A549 (cell line): Measurements from ENCODE around the gene CYFIP2. TPM values are rescaled to one million over a fixed set of nuclear protein-coding genes. Genes with fewer than 3 reads are reported as not detected.
A peak's percentile ranks its signal among the peaks of the same experiment; 100 is the strongest.

ENCODE experiments used
- ATAC-seq, 2 experiments: fragments of 200-7000 bp in 1 of 2; fragments of >200 bp in 1 of 2; cut with Nextera tagmentation in 1 of 2; cut with Tn5 transposase in 1 of 2; 3 replicates each; pipeline versions ENCODE4 v1.8.0 to v1.9.1; 2018 to 2020; ENCODE audit warnings: mild to moderate bottlenecking in 1 of 2, moderate library complexity in 1 of 2
- CTCF ChIA-PET: fragments of 300-600 bp; sonication (Branson Sonifier 250); formaldehyde crosslinking; extraction: SDS; loops from one replicate; lab custom pipeline; 2021; ENCODE audit warnings: antibody characterized with exemption, inconsistent platforms; lab: Yijun Ruan, JAX
- POLR2A ChIA-PET: fragments of 350-600 bp; formaldehyde crosslinking; extraction: SDS; loops from one replicate; lab custom pipeline; 2021; ENCODE audit warnings: antibody characterized with exemption, inconsistent platforms; lab: Yijun Ruan, JAX
- DNase-seq, 2 experiments: peaks; one replicate each; pipeline versions ENCODE4 v3.0.0 to v3.0.0-alpha.2; 2011 to 2016; ENCODE audit warnings: low read depth in 1 of 2, low spot score in 1 of 2
- FAIRE-seq: peaks from 2 replicates; lab custom pipeline; 2011; peaks lifted over from hg19 to GRCh38; lab: Jason Lieb, UNC
- H3K27ac ChIP-seq, 2 experiments: fragments of >200 bp; sonication (Bioruptor Twin); formaldehyde crosslinking; 3 replicates each; pipeline ENCODE4 v1.5.1; 2016 to 2017
- H3K4me1 ChIP-seq: fragments of >200 bp; sonication (Bioruptor Twin); formaldehyde crosslinking; 3 replicates; pipeline ENCODE4 v1.6.1; 2016
- H3K4me2 ChIP-seq: fragments of >200 bp; sonication (Bioruptor Twin); formaldehyde crosslinking; 3 replicates; pipeline ENCODE4 v1.6.1; 2016
- H3K4me3 ChIP-seq: fragments of >200 bp; sonication (Bioruptor Twin); formaldehyde crosslinking; 3 replicates; pipeline ENCODE4 v1.5.1; 2016
- H3K9me3 ChIP-seq: fragments of >200 bp; sonication (Bioruptor Twin); formaldehyde crosslinking; 3 replicates; pipeline ENCODE4 v1.6.1; 2016
- BCL3 ChIP-seq: fragments of >200 bp; sonication (Bioruptor Twin); formaldehyde crosslinking; IDR thresholded peaks from 3 replicates; pipeline ENCODE4 v1.6.1; 2016
- BHLHE40 ChIP-seq: IDR thresholded peaks from 2 replicates; pipeline ENCODE4 v1.6.1; 2012; ENCODE audit warnings: low read depth, low read length, inconsistent platforms
- CBX2 ChIP-seq: fragments of 200-600 bp; sonication (generic); IDR thresholded peaks from 2 replicates; pipeline ENCODE4 v1.6.1; 2016; ENCODE audit warnings: low read depth, mild to moderate bottlenecking, borderline replicate concordance
- EHF ChIP-seq: fragments of 250-450 bp; sonication (Bioruptor Pico); IDR thresholded peaks from 2 replicates; pipeline ENCODE4 v1.5.0; 2020; ENCODE audit warnings: mild to moderate bottlenecking
- EHMT2 ChIP-seq: fragments of 200-600 bp; sonication (generic); IDR thresholded peaks from 2 replicates; pipeline ENCODE4 v1.6.1; 2016; ENCODE audit warnings: antibody characterized with exemption, low read depth, mild to moderate bottlenecking, moderate library complexity
- ESRRA ChIP-seq: fragments of 150-350 bp; IDR thresholded peaks from 2 replicates; pipeline ENCODE4 v1.6.1; 2014; ENCODE audit warnings: mild to moderate bottlenecking, low read length, borderline replicate concordance
- FOSB ChIP-seq: fragments of 250-450 bp; sonication (Bioruptor Pico); IDR thresholded peaks from 2 replicates; pipeline ENCODE4 v1.5.0; 2020; ENCODE audit warnings: mild to moderate bottlenecking, moderate library complexity
- FOSL2 ChIP-seq, 2 experiments: fragments of 450-650 bp in 1 of 2; fragments of >200 bp in 1 of 2; sonication (Bioruptor Twin) in 1 of 2; formaldehyde crosslinking; IDR thresholded peaks; 2 replicates each; pipeline versions ENCODE4 v1.5.0 to v1.6.1; 2016 to 2020; ENCODE audit warnings: mild to moderate bottlenecking in 1 of 2, moderate library complexity in 1 of 2
- HES2 ChIP-seq: fragments of >200 bp; sonication (Bioruptor Twin); formaldehyde crosslinking; IDR thresholded peaks from 2 replicates; pipeline ENCODE4 v1.6.1; 2016
- HOXB13 ChIP-seq: fragments of 250-450 bp; sonication (Bioruptor Pico); IDR thresholded peaks from 2 replicates; pipeline ENCODE4 v1.5.0; 2020; ENCODE audit warnings: low read depth, mild to moderate bottlenecking, moderate library complexity
- MAX ChIP-seq: IDR thresholded peaks from 2 replicates; pipeline ENCODE4 v1.6.1; 2012
- MYC ChIP-seq: IDR thresholded peaks from 2 replicates; pipeline ENCODE4 v1.6.1; 2012; ENCODE audit warnings: mild to moderate bottlenecking, inconsistent platforms, low read length, improper control_type of control experiment, borderline replicate concordance
- NPAS2 ChIP-seq: fragments of 250-450 bp; sonication (Bioruptor Pico); IDR thresholded peaks from 2 replicates; pipeline ENCODE4 v1.8.0; 2022; ENCODE audit warnings: mild to moderate bottlenecking, moderate library complexity, borderline replicate concordance
- NR3C1 ChIP-seq: fragments of >200 bp; sonication (Bioruptor Twin); formaldehyde crosslinking; IDR thresholded peaks from 3 replicates; pipeline ENCODE4 v1.6.1; 2017
- PBX3 ChIP-seq: IDR thresholded peaks from 2 replicates; pipeline ENCODE4 v1.6.1; 2012
- RARB ChIP-seq: fragments of 250-450 bp; sonication (Bioruptor Pico); IDR thresholded peaks from 2 replicates; pipeline ENCODE4 v1.8.0; 2021; ENCODE audit warnings: mild to moderate bottlenecking, moderate library complexity
- RCOR1 ChIP-seq: fragments of 150-350 bp; IDR thresholded peaks from 2 replicates; pipeline ENCODE4 v1.6.1; 2014; ENCODE audit warnings: antibody characterized with exemption, low read length, low read depth
- RFX5 ChIP-seq: fragments of 450-650 bp; IDR thresholded peaks from 2 replicates; pipeline ENCODE4 v1.7.1; 2014; ENCODE audit warnings: antibody characterized with exemption, mild to moderate bottlenecking, moderate library complexity
- TFCP2L1 ChIP-seq: fragments of 250-450 bp; sonication (Bioruptor Pico); IDR thresholded peaks from 2 replicates; pipeline ENCODE4 v1.5.0; 2021; ENCODE audit warnings: mild to moderate bottlenecking
- WGBS: methylation state at CpG from one replicate; pipeline ENCODE4 v1.1.6; 2017; ENCODE audit errors: missing lambda C conversion rate; 5-methylcytosine and 5-hydroxymethylcytosine counted together
- polyA plus RNA-seq, 4 experiments: library from polyadenylated mRNA; depleted of rRNA in 3 of 4; stranded (reverse); fragments of >200 nt; fragmentation: RNase III in 1 of 4; extraction: RNeasy Plus Mini Kit Qiagen cat#74134 plus additional on column Dnase treatment in 1 of 4; gene quantifications; 2 replicates in 3 of 4; 3 replicates in 1 of 4; pipeline ENCODE4 v1.2.3, GENCODE V29; 2011 to 2017
- TF ChIP-seq, protein P1 (sequence below): fragments of 250-450 bp; sonication (Bioruptor Pico); IDR thresholded peaks from 2 replicates; pipeline ENCODE4 v1.5.0; 2020; ENCODE audit warnings: low read depth, mild to moderate bottlenecking, moderate library complexity
- TF ChIP-seq, protein P2 (sequence below): IDR thresholded peaks from 2 replicates; pipeline ENCODE4 v1.6.1; 2012; ENCODE audit warnings: low read depth, borderline replicate concordance

Gene CYFIP2
- polyA plus RNA-seq, 2 of the 4 experiments (the other 2 are of a cell fraction), result 9.0 to 18.6 TPM

DNA sequence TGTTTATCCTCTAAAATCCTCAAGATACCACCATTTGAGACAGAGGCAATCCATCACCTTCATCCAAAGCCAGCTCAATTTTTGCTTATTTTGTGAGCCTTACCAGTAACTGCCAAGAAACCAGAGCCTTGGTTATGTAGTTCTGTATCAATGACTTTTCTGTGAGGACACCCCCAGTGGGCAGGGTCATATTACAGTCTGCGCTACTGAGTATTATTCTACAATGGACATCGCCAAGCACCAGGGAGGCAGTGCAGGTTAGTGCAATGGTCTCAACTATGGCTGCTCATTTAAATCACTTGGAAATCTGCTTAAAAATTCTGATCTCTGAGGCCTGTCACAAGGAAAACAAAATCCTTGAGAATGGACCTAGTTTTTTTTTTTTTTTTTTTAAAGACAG, 103.6 kb downstream of the CYFIP2 start:
- peaks cover 27% of the 10 kb centered on the region for H3K4me1 ChIP-seq
- DNase-seq, result no peak
- WGBS, result 98% methylated on average over 2 of the region's 2 CpGs
- no peaks in the 10 kb centered on the region for H3K9me3 ChIP-seq
- CTCF ChIA-PET, result interaction anchor here (0.9 to 3.8 kb wide), 8 partner anchors 8 to 374 kb away, joined by 3 to 28 read pairs (median 4); partner anchors contain the start of gene LSM11
- H3K4me2 ChIP-seq, result no peak overlapping the region
- peak in 1 of 2 experiments; percentile 35; a peak in 1 of 6 replicates for ATAC-seq
- no peak overlapping the region for H3K4me3 ChIP-seq
- TF ChIP-seq RFX5 (no peak), HES2 (no peak), ESRRA (no peak), MAX (no peak), RARB (CRISPR knock-in tag) (no peak), FOSL2 (IDR thresholded peaks at IDR 0.05) (no peak), FOSL2 (CRISPR knock-in tag; IDR thresholded peaks at IDR 0.05) (no peak), RCOR1 (no peak), NR3C1 (no peak), FOSB (CRISPR knock-in tag) (no peak), EHF (CRISPR knock-in tag) (no peak), HOXB13 (CRISPR knock-in tag) (no peak), BCL3 (no peak), NPAS2 (CRISPR knock-in tag) (no peak), PBX3 (no peak)
- TF ChIP-seq, protein P1, sequence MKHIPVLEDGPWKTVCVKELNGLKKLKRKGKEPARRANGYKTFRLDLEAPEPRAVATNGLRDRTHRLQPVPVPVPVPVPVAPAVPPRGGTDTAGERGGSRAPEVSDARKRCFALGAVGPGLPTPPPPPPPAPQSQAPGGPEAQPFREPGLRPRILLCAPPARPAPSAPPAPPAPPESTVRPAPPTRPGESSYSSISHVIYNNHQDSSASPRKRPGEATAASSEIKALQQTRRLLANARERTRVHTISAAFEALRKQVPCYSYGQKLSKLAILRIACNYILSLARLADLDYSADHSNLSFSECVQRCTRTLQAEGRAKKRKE (CRISPR knock-in tag), result no peak
- H3K27ac ChIP-seq, result no peak overlapping the region
- FAIRE-seq, result no peak
- POLR2A ChIA-PET, result no interaction called here

DNA sequence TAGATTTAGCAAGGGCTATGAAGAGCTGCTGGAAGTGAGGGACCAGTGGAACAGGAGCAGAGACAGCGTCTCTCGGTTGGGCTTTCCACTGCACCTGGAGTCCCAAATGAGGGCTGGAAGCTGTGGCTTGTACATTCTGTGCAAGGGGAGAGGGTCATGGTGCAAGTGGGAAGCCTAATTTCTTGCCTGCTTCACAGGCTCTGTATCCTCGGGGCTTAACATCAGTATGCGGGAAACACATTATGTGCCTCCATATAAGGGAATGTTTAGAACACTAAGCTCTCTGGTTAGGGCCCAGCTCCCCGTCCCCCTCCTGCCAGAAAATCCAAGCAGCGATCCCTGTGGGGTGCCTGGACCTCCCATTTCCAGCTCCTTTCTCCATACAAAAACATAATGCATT, 105.0 kb downstream of the CYFIP2 start:
- DNase-seq, result no peak
- H3K4me2 ChIP-seq, result peak overlapping the region; percentile 65; the same call in 1 of the 3 replicates
- peaks cover 27% of the 10 kb centered on the region for H3K4me1 ChIP-seq
- no peak overlapping the region for H3K4me3 ChIP-seq
- POLR2A ChIA-PET, result no interaction called here
- no peak for ATAC-seq
- 87% methylated on average over 6 of the region's 6 CpGs for WGBS
- TF ChIP-seq EHMT2 (no peak), BHLHE40 (no peak), TFCP2L1 (CRISPR knock-in tag) (no peak), CBX2 (no peak), BCL3 (no peak), EHF (CRISPR knock-in tag) (no peak), MYC (no peak), HOXB13 (CRISPR knock-in tag) (no peak), FOSL2 (IDR thresholded peaks at IDR 0.05) (no peak), FOSL2 (CRISPR knock-in tag; IDR thresholded peaks at IDR 0.05) (no peak)
- TF ChIP-seq, protein P2, sequence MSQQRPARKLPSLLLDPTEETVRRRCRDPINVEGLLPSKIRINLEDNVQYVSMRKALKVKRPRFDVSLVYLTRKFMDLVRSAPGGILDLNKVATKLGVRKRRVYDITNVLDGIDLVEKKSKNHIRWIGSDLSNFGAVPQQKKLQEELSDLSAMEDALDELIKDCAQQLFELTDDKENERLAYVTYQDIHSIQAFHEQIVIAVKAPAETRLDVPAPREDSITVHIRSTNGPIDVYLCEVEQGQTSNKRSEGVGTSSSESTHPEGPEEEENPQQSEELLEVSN, result no peak
- TF ChIP-seq, all 56 proteins: peak for 0
- CTCF ChIA-PET, result interaction anchor here (0.6 to 3.9 kb wide), 10 partner anchors 9 to 372 kb away, joined by 3 to 12 read pairs (median 6); no protein-coding TSS in a partner anchor
- no peak for FAIRE-seq
- H3K9me3 ChIP-seq, result no peaks in the 10 kb centered on the region
- H3K27ac ChIP-seq, result peak overlapping the region; percentile 41 to 44; a peak in 5 of 6 replicates
